GM19324 (cell line): ENCODE measurements around the gene KAT6B.
"Not testable (repeated sequence)": the region's sequence is repeated elsewhere in the genome, so short reads cannot be mapped to it uniquely, and the experiment has no call there.

Source experiments
- ATAC-seq: cut with Tn5 transposase; IDR thresholded peaks from one replicate; pipeline ENCODE4 v1.9.1; 2021; ENCODE audit warnings: mild to moderate bottlenecking, moderate library complexity; ENCODE audit not compliant: unreplicated experiment, low FRiP score

KAT6B gene

GRCh38 chr10:75055896-75056406 lies 229.6 kb downstream of the KAT6B start:
- not testable (repeated sequence) for ATAC-seq

DNA sequence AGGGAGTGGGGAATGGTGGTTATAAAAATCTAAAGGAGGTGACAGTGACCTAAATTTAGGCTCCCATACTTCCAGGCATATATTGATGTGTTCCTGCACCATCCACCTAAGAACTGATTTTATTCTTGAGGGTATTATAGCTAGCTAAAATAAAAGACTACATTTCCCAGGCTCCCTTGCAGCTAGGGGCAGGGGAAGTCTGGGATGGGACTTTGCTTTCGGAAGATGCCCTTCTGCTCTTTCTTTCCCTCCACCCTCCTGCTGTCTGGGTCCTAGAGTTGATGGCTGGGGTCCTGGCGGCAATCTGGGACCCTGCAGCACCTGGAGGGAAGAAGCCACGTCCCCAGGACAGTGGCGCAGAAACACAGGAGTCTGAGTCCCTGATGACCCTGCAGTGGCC lies 231.3 kb downstream of the KAT6B start:
- ATAC-seq = no peak

DNA sequence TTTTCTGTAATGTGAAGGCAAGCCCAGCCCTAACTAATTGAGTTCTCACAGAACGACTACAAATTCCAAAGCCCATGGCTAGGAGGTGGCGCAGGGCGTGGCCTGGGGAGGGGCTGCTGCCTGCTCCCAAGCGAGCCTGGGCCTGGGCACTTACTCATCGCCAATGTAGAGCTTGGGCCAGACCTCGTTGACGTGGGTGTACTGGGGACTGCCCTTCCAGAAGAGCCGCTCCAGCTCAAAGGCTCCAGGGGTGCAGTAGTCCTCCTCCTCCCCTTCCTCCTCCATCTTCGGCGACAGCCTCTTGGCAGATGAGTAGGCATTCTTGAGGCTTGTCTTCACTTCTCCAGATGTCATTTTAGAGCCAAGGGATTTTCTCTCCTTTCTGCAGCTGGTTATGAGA lies 231.8 kb downstream of the KAT6B start:
- ATAC-seq = no peak

DNA sequence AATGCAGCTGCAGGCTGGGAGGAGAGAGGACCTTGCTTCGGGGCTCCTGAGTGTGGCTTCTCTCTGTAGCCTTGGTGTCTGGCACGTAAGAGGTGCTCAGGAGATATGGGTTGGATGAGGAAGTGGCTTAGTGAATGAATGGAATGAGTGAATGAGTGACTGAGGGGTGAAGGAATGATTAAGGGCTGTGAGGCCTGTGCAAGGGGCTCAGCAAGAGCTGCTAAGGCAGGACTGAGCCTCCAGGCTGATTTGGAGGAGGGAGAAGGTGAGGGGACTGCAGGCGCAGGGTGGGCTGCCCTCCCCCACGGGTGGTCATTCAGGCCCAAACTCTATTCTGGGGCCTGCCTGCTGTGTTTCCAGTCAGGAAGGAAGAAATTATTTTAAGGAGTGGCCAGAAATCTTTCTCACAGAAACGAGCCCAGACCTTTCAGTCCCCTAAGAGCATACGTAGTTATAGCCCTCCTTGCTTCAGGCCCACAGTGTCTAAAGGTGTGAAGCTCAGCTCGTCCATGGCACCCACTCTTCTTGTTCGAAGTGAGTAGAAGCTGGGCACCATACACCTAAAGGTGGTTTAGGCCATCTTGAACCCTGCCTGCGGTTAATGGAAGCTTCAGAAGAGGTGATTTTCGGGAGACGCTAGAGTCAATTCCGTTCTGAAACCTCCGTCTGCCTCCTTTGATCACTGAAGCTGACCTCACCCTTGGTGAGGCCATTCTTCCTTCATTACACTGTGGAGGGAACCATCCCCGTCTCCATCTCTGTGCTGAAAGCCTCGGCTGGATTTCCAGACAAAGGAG lies 235.5 kb downstream of the KAT6B start:
- no peak for ATAC-seq

DNA sequence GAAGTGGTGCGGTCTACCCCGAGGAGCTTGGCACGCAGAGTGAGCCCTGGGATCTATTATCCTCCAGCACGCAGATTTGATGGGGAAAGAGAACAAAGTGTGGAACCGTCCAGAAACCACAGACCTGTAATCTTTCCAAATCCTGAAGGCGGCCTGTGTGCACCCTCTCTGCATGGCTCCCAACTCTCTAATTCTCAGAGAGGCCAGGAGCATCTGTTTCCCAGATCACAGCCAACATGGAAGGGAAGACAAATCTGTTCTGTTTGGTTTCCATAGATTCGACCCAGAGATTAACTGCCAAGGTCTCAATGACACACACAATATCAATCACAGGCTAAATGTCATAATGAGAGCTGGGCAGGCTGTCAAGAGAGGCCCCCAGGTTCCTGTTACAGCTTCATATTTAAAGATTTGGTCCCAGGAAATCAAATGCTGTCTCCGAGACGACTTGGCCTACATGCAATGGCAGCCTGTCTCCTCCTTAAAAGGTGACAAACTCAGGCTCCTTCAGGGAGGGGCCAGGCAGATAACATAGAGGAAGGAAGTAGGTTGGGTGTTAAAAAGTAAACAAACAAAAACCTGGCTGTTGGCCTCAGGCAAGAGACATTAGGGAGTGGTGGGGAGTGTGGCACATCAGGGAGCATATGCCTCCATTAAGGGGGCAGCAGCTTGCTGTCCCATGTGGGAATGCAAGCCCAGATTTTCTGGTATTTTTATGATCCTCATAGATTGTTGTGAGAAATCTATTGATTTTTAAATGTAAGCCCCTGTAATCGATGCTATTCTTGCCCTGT lies 236.3 kb downstream of the KAT6B start:
- ATAC-seq = no peak

DNA sequence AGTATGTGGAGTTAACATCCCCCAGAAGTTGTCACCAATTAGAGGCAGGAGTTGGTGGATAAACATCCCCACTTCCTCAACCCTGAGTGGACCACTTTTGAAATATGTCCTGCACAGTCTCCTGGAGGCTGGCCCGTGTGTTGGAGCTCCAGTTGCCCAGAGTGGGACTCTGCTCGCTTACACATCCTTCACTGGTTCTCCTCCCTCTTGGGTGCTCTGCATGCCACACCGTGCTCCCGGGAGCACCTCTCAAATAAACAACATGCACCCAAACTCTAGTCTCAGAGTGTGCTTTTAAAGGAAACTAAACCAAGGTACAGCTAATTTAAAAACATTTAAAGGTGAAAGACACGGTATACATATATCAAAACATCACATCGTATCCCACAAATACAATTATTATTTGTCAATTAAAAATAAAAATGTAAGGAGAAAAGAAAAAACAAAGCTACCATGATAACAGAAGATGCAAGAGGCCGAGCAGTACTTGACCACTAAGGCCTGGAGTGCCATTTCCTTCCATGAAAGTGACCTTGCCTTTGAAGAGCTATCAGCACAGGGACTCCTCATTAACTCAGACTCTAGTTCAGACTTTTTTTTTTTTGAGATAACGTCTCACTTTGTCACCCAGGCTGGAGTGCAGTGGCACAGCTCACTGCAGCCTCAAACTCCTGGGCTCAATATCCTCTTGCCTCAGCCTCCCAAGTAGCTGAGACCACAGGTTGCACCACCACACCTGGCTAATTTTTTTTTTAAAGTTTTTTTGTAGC lies 237.2 kb downstream of the KAT6B start:
- ATAC-seq = no peak

DNA sequence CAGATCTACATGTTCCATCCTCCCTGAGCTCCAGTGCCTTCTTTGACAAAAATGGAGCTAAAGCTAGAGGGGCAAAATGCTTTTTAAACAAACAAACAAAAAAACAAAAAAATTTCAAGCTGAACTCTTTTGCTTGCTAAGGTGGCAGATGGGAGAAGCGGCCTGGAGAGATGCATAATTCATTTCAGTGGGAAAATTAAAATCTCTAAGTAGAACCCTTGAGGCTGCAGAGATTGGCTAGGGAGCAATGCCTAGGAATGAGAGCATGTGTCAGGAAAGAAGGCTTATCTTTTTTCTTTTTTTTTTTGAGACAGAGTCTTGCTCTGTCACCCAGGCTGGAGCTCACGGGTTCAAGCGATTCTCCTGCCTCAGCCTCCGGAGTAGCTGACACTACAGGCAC lies 238.7 kb downstream of the KAT6B start:
- no peak for ATAC-seq

- no peak for ATAC-seq
Measured at GRCh38 chr10:75066271-75066670, 239.9 kb downstream of the KAT6B start.

DNA sequence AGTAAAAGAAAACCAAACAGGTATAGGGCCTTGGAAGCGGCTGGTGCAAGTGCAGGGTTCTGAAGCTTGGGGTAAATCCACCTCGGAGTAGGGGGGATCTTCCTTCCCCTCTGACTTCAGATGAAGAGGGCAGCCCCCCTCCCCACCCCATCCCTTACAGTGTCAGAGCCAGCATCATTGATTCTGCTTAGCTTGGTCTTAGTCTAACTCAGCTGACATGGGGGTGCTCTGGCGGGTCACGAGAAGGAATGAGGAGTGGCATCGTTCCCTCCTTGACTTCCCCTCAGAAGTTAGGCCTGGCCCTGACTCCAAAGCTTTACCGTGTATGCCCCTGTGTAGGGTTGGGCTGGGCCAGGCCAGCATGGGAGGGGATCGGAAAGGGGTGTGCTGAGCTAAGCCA lies 240.9 kb downstream of the KAT6B start:
- ATAC-seq = no peak

DNA sequence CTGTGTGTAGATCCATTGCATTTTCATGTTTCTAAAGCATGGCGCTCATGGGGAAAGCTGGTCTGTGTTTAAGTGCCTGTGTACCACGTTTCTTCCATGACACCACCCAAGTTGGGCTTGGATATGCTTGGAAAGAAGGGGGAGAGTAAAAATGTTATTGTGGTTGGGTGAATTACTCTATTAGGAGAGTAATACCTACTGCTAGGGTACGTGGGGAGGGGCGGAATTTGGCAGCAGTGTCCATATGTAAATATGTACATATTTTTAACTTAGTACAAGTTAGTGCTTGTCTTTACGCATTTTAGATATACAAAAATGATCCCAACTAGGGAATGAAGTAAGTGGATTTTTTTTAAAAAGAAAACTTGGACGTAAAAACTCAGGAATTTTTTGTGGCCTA lies 242.1 kb downstream of the KAT6B start:
- ATAC-seq = no peak

GRCh38 chr10:75070476-75070875 lies 244.1 kb downstream of the KAT6B start:
- no peak for ATAC-seq

GRCh38 chr10:75070961-75071428 lies 244.6 kb downstream of the KAT6B start:
- ATAC-seq = no peak

DNA sequence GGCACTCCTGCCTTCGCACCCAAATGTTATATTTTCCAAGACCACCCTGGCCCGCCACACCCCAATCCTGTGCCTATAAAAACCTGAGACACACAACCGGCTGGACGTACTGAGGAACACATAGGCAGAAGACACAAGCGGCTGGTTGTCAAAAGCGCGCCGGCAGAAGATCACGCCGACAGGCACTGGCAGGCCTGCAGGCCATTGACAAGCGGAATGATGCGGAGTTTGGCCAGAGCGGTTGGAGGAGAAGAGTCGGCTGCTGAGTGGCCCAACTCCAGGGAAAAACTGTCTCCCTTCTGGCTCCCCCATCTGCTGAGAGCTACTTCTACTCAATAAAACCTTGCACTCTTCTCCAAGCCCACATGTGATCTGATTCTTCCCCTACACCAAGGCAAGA lies 245.4 kb downstream of the KAT6B start:
- ATAC-seq = no peak

- no peak for ATAC-seq
Measured at GRCh38 chr10:75072727-75073126, 246.3 kb downstream of the KAT6B start.

- no peak for ATAC-seq
Measured at GRCh38 chr10:75073442-75073841, 247.0 kb downstream of the KAT6B start.

DNA sequence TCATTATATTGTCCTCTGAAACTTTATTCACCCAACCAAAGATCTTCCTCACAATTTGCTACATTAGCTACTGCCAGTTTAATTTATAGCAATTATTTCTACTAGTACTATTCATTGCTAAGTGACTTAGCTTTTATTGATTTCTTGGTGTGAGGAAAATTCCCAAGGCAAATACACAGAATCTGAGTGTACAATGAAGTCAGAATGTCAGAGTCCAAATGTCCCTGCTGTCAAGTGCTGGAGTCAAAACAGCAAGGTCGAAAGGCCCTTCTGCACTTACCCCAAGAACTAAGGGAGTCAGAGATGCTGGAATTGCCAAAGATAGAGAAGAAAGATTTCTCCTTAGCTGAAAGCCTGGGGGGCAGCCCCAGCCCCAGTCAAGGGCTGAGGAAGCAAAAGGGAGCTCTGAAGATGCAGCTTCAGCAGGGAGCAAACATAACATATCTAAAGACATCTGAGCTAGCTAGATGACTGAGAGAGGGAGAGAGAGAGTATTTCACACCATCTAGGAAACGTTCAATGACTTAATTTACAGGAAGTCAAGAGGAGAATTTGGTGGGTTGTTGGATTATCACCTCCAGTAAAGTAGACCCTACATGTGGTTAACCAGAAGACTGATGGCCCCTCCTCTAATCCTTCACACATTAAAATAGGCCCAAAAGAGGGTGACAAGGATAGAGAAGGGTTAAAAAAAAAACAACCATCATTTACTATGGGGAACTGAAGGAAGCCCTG lies 248.5 kb downstream of the KAT6B start:
- no peak for ATAC-seq

GRCh38 chr10:75076348-75076747 lies 249.9 kb downstream of the KAT6B start:
- no peak for ATAC-seq

DNA sequence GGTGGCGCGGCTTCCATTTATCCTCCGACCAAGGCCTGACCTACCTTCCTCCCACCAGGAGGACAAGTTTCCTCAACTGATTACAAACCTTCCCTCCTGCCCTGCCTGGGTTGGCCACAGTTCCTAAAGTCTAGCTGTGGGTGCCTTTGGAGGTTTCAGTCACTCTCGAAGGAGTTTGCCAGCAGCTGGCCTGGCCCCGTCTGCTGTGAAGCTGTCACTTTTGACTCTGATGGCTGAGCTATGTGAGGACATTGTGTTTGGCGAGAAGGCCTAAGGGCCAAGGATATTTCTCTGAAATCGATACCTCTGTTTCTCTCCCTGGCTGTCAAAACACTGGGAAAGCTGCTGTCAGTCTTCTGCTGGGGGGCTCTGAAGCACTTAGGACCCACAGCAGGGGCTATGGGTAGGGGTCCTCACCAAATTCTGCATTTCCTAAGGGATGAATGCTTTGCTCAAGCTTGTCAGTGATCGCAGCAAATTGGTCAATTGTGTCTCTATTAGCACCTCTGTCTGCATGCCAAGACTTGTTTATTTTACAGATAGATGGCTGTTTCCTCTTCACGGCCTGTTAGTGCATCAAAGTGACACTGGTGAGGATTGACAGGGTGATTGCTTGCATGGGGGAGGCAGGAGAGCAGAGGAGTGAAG lies 253.2 kb downstream of the KAT6B start:
- ATAC-seq = no peak

DNA sequence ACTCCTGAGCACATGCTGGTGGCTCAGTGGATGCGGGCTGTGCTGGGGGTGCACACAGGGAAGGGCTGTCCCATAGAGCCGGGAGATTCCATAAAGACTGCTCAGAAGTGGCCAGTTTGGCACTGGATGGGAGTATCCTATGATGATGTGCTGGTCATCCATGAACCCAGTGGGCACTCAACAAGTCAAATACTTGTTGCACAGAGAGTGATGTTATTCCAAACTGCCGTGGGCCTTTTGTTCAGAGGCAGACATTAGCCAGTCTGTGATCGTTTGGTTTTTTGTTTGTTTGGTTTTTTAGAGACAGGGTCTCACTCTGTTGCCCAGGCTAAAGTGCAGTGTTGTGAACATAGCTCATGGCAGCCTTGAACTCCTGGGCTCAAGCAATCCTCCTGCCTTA lies 254.2 kb downstream of the KAT6B start:
- no peak for ATAC-seq

- ATAC-seq = no peak
Measured at GRCh38 chr10:75081379-75081778, 255.0 kb downstream of the KAT6B start.
